GM21619 (cell line): ENCODE data around the gene KCTD4.
"Not testable (repeated sequence)": the region's sequence is repeated elsewhere in the genome, so short reads cannot be mapped to it uniquely, and the experiment has no call there.

Experiments
- ATAC-seq: cut with Tn5 transposase; IDR thresholded peaks from one replicate; pipeline ENCODE4 v1.9.1; 2021; ENCODE audit not compliant: unreplicated experiment

The KCTD4 gene

DNA sequence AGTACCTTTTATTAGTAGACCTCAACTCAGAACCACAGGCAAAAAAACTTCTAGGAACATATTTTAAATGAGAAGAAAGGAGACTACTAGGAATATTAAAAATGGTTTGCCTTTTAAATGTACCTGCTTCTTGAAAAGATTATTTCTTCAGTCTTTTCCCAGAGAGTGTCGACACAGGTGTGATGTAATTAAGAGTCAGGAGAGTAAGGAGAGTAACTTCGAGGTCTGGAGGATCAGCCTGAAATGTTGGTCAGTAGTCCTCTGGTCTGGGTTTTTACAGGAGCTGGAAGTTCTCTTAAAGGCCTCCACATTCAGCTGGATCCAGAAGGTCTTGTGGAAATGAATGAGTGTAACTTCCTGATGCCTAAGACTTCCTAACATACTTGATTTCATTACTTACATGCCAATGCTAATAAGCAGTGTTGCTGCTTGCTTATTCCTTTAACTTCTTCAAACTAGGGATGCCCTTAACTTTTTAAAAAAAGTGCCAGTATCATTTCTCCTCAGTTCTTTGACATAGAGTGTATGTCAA, at the start of gene KCTD4:
Gene KCTD4, minus strand, starts transcription at position 345 of the 532 bp plus-strand sequence. CDS start 6,478 bp downstream, outside the sequence.
- ATAC-seq, result no peak

DNA sequence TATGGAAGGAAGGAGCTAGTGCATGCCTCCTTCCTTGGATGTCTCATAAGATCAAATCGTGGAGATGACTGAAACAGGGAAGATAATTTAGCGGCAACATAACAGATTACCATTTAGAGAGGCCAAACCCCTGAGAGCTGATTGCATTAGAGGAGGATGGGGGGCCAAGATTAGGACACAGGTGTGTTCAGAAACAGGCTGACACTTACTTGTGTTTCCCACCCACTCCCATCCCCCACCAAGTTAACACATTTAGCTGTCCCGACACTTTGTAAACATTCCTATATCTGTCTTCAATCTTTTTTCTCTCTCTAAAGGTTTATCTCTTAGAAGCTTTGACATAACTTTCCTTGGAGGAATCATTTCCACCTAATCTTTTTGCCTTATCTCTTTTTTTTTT, 48.8 kb upstream of the KCTD4 start:
- no peak for ATAC-seq

DNA sequence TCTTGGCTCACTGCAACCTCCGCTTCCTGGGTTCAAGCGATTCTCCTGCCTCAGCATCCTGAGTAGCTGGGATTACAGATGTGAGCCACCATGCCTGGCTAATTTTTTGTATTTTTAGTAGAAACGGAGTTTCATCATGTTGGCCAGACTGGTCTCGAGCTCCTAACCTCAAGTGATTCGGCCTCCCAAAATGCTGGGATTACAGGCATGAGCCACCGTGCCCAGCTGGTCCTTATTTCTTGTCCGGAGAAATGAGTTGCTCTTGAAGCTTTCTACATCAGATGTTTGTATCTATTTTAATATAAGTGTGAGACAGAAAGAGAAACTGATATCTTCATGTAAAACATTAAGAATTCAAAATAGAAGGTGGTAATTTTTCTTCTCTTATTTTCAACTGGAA, 43.9 kb upstream of the KCTD4 start:
- ATAC-seq, result not testable (repeated sequence)

DNA sequence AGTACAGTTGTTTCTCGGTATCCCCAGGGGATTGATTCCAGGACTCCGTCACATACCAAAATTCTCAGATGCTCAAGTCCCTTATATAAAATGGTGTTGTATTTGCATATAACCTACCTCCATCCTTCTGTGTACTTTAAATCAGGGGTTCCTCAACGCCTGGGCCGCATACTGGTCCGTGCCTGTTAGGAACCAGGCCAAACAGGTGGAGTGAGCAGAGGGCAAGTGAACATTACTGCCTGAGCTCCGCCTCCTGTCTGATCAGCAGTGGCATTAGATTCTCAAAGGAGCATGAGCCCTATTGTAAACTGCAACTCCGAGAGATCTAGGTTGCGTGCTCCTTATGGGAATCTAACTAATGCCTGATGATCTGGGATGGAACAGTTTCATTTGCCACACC, 42.2 kb upstream of the KCTD4 start:
- ATAC-seq, result no peak

DNA sequence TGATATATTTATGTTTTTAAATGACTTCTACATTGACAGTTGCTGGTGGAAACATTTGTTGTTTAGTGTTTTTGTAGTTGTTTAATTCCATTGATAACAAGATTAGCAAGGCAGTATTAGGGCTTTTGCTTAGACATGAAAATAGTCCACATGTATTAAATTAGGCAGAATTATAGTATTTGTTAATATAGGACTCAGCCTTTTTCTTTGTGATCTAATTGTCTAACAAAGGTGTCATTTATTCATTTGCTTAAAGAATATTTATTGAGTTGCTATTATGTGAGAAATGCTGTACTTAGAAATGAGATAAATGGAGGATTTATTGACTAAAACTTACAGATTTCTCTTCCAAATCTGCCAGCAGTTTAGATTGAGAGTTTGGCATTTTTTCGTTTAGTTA, 41.7 kb upstream of the KCTD4 start:
- no peak for ATAC-seq

DNA sequence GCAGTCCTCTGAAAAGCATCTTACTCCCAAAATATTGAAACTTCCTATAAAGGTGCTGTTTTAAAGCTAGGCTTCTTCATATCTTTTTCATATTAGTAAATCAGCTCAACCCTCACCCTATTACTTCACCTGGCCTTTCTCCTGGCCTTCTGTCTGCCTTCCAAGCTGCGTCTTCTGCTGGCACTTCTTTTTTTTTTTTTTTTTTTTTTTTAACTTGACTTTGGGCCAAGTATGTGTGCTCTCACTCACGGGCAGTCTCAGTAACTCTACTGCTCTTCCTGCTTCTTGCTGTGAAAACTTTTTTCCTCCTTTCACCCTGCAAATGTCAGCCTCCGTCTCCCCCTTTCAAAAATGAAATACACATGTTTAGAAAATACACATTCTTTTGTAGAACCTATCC, 41.2 kb upstream of the KCTD4 start:
- no peak for ATAC-seq

DNA sequence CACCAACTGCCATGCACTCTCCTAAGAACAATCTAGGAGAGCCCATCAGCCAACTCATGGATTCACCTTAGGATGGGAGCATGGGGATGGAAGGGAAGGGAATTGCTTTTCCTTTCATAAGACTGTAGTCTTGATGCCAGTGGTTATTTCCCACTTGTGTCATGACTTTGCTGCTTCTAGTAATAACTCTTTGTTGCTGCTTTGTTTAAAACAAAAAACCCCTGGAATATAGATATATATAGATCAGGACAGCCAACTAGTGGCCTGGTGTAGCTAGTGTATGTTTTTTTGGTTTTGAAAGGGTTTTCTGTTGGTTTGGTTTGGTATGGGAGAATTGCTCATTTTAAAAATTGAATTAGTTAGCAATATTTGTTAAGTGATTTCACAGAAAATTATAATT, 39.3 kb upstream of the KCTD4 start:
- no peak for ATAC-seq

DNA sequence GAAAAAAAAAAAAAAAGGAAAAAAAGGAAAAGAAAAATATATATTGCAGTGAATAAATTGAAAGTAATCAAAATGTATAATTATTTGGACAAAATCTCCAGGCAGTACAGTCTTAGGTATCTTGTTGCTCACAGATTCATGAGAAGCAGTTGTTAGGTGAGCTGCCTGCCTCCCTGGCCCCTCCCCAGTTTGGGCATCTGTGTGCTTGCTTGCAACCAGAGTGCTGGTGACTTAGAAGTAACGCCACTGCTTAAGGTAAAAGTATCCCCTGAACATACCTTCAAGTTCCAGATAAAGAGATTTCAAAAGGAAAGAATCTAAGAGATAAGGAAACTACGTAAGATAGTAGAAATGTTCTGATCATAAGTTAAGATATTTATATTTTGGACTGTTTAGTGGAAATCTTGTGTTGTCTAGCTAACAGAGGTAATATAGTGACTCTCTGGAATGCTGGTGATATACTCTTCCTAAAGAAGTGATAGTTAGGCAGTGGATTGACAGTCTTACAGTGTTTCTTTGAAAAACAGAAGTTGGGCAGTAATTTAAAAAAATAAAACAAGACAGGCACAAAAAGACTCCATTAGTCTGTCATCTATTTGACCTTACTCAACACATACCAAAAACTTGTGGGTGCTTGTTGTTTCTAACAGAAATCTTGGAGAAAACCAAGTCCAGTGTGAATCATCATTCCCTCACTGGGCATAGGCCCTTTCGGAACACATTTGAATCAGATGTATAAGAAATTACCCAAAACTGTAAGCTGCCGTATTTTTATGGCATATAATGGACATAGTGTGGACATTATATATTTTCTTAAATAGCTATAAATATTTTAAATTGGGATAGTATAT, 38.3 kb upstream of the KCTD4 start:
- ATAC-seq, result no peak

DNA sequence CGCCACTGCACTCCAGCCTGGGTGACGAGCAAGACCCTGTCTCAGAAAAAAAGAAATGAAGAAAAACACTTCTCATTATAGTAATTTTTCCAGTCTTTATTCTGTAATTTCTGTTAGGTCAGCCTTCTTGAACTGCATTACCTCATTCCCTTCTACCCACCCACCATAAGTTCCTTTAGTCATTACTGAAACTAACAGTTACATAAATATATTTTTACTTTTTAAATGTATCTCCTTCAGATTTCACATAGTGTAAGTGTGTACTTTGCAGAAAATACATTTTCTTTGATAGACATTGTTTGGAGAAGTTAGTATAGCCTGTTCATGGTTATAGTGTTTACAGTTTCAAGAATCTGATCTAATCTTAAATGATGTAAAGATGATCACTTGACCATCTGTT, 31.7 kb upstream of the KCTD4 start:
- ATAC-seq, result no peak

DNA sequence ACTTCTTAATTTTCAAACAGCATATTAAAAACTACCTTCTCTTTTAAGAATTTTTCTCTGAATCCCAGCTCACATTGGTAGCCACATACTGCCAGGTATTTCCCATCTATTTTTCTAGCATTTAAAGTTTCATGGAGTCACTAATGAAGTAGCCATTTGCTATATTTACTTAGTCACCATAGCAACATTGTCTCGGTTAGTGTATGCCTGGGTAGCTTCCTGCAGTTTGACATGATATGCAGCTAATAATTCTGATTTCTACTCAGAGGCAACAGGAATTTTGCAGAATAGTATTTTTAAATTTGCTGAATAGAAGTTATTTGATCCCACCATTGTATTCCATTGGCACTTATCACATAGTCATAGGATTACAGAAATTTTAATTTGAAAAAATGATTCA, 30.9 kb upstream of the KCTD4 start:
- no peak for ATAC-seq

DNA sequence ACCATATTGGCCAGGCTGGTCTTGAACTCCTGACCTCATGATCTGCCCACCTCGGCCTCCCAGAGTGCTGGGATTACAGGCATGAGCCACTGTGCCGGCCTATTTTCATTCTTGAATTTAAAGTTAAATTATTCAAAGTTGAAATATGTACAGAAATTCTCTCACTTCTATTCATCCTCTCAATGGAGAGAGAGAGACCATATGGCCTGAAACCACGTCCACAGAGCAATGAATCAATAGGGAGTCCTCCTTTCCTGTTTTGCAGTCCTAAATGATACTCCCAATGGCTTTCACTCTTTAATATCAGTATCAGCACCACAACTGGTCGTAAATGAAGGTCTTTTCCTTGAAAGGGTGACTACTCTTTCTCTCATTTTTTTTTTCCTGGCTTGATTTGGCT, 30.5 kb upstream of the KCTD4 start:
- ATAC-seq, result no peak

DNA sequence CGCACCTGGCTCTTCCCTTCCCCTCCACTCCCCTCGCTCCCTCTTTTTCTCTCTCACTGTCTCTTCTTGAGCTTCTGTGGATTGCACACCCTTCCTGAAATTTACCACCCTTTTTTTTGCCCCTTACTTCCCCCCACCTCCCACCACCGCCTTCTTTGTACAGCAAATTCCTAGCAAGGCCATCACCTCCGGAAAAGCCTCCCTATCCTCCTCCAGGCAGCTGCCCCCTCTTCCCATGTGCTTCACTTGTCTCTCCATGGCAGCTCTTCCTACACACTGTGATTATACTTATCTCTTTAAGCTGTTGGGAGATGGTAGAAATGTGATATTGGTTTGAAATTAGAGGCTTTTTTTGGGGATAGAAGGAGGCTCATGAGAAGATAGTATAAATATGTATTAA, 28.3 kb upstream of the KCTD4 start:
- no peak for ATAC-seq

DNA sequence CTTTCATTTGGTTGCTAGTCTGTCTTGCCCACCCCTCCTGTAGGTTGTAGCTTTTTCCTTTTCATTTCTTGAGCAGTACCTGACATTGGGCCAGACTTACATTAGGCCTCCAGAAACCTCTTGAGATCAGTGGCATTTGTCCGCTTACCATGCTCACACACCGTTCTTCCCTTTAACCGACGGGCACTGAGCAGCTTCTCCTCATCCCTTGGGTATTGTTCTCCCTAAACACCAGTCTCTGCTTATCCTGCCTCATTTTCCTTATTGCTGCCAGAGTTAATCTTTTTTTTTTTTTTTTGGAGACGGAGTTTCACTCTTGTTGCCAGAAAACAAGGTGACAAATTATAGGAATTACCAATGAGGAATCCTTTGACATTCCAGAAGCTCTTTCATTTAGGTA, 27.2 kb upstream of the KCTD4 start:
- ATAC-seq, result no peak

DNA sequence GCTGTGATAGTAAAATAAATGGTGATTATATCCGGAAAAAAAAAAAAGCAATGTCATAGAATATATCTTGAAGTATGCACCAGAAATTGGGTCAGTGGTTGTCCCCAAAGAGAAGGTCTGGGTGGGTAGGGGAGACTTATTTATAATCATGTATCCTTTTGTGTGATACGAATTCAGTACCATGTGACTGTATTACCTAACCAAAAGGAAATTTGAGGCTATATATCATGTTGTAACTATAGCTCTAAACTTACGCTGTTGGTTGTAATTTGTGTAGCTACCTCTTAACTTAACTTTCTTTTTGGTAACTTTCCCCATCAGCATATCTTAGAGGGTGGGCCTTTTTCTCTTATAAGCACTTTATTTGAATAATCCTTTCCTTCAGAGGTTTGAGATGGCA, 25.2 kb upstream of the KCTD4 start:
- no peak for ATAC-seq

DNA sequence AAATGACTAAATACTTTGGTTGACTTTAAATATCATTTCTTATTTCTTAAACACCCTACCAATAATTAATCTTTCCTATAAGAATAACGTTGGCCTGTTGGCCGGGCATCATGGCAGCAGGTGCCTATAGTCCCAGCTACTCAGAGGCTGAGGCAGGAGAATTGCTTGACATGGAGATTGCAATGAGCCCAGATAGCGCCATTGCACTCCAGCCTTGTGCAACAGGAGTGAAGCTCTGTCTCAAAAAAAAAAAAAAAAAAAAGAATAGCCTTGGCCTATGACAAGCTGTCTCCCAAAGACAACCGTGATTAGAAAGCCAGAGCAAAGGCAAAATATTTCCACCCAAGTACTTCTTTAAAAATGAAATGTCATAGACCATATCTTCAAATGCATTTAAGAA, 24.5 kb upstream of the KCTD4 start:
- ATAC-seq, result no peak

DNA sequence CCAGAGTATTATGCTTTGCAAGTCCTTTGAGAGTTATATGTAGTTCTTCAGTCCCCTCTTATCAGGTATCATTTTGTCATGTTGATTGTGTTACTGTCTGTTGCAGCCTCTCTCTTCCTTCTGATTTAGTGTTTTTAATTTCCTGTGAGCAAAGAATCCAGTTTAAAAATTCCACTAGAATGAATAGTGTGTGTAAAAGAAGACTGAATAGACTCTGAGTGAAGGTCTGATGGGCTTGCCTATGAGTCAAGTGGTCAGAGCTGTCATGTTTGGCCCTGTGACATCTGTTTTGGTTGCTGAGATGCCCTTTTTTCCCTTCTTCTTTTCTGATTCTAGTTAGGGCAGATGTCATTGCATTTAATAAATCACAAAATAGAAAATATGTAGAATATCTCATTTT, 23.3 kb upstream of the KCTD4 start:
- ATAC-seq, result no peak

DNA sequence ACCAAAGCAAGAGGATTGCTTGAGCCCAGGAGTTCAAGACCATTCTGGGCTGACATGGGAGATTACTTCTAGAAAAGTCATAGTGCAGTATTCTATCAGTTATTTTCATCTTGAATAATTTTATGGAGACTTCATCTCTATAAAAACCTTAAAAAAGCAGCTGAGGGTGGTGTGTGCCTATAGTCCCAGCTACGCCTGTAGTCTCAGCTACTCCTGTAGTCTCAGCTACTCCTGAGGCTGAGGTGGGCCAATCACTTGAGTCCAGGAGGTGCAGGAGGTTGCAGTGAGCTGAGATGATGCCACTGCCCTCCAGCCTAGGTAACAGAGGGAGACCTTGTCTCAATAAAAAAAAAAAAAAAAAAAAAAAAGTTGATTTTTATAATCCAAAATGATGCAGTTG, 22.1 kb upstream of the KCTD4 start:
- ATAC-seq, result no peak

DNA sequence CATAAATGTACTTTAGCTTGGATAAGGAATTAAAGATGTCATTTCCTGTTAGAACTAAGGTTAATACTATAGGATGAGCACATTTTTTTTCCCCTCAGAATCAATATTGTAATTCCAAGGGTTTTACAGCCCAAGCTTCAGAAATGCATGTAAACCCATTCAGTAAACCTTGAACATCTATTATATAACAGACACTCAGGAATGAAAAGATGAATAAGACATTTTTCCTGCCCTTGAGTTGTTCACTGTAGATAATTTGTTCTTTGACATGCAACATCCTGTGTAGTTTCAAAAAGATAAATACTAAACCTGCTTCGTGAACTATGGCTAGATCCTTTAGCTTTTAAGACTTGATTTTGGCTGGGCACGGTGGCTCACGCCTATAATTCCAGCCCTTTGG, 21.7 kb upstream of the KCTD4 start:
- ATAC-seq, result no peak

DNA sequence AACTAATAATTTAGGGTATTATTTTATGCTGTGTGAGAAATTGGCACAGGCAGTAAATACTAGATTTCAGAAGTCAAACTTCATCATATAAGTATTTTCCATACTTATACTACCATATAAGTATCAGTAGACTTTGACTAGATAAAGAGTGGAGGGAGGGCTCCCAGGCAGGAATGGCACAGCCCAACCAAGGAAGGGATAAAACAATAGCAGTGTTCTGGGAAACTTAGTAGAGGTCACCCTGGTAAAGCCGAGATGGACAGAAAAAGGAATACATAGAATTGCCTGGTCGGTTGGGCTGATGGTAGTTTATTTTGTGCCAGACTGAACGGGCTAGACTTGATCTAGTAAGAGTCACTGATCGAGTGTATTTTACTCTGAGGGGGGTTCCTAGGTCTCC, 19.6 kb upstream of the KCTD4 start:
- no peak for ATAC-seq

DNA sequence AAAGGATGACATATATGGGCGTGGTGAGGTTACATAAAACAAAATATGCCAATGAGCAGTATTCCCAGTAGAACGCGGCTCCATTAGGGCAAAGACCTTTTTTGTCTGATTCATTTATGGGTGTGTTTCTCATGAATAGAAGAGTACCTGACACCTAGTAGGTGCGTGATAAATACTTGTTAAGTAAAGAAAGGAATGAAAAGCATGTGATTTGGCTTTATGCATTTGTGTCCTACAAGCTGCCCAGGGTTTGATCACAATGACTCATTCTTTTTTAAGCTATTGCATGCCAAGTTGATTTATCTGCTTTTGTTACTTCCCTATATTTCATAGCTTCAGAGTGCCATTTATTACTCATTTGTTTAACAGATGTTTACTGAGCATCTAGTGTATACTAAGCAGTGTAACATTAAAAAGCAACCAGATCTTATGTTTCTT, 19.1 kb upstream of the KCTD4 start:
- no peak for ATAC-seq

DNA sequence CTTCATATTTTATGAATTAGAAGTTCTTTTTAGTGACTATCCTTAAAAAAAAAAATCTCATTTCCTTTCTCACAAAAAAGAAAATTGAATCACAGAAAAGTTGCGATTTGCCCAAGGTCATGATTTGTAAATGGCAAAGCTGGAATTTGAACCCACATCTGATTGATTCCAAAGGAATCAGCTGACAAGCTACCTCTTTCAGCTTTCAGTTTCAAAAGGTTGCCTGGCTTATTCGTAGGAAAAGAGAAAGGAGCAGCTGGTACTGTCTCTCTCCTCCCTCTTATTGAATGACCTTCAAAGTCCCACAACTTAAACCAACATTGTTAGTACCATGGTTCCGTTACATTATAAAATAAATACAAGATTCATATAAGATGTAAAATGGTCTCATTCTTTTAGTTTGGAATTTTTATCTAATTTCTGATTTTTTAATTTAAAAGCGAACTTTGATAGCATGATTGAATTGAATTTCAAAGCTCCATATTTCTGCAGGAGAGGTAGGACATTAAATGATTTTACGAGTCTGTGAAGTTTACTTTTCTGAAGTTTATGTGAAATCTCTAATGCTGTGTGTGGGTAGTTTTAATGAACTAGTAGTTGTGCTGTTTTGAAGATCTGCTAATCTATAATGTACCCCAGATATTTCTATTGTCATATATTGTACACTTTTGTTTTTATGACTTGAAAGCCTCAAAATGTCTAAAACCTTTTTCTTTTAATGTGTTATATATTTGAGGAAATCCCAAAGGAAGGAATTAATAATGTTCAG, 18.5 kb upstream of the KCTD4 start:
- ATAC-seq, result no peak

DNA sequence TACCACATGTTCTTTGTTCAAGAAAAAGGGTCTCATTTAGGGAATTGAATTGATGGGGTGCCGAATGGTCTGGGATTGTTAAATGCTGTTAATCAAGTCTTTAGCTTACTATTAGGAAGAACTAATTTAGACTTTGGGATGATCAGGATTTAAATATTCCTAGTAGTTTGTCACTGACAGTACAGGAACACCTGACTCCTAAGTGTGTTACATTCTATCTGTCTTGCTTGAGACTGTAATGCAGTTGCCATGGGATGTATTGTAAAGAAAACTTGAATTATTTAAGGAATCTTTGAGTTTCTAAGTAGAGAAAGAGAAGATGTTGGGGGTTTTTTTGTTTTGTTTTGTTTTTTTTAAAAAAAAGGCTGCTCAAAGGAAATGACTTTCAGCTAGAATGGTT, 17.8 kb upstream of the KCTD4 start:
- no peak for ATAC-seq
